OCI-LY1 (cell line): Measurements from ENCODE around the gene SLC35A5.

Experiments
- H2AFZ ChIP-seq: fragments of 200-600 bp; sonication (generic), shearing (Covaris generic); 2 replicates; pipeline ENCODE4 v1.6.0; 2014; ENCODE audit warnings: antibody characterized with exemption, mild to moderate bottlenecking, low read length
- H3F3A ChIP-seq: fragments of 200-600 bp; sonication (generic), shearing (Covaris generic); 2 replicates; pipeline ENCODE4 v1.6.0; 2014; ENCODE audit warnings: mild to moderate bottlenecking, antibody characterized with exemption, low read length, moderate library complexity; ENCODE audit not compliant: insufficient read depth
- H3K27ac ChIP-seq: fragments of 200-600 bp; sonication (generic); 2 replicates; pipeline ENCODE4 v1.5.1; 2014; ENCODE audit warnings: low read length, mixed run types, mild to moderate bottlenecking, low read depth; ENCODE audit not compliant: poor library complexity, severe bottlenecking
- H3K27me3 ChIP-seq: fragments of 200-600 bp; sonication (generic); 2 replicates; pipeline ENCODE4 v1.6.0; 2014; ENCODE audit warnings: antibody characterized with exemption, mild to moderate bottlenecking, low read length, moderate library complexity; ENCODE audit not compliant: insufficient read depth
- H3K36me3 ChIP-seq: fragments of 200-600 bp; sonication (generic); 2 replicates; pipeline ENCODE4 v1.6.1; 2014; ENCODE audit warnings: mild to moderate bottlenecking, antibody characterized with exemption, low read length, moderate library complexity, mixed read lengths; ENCODE audit not compliant: insufficient read depth
- H3K4me1 ChIP-seq: fragments of 200-600 bp; sonication (generic); 2 replicates; pipeline ENCODE4 v1.5.1; 2014; ENCODE audit warnings: mild to moderate bottlenecking, low read length, moderate library complexity; ENCODE audit not compliant: insufficient read depth, severe bottlenecking
- H3K4me2 ChIP-seq: fragments of 200-600 bp; sonication (generic), shearing (Covaris generic); 2 replicates; pipeline ENCODE4 v1.6.1; 2014; ENCODE audit warnings: low read length
- H3K4me3 ChIP-seq: fragments of 200-600 bp; sonication (generic); 2 replicates; pipeline ENCODE4 v1.5.1; 2014; ENCODE audit warnings: low read length, low read depth, mild to moderate bottlenecking, mixed read lengths; ENCODE audit not compliant: poor library complexity, severe bottlenecking
- H3K79me2 ChIP-seq: fragments of 200-600 bp; shearing (Covaris generic); 2 replicates; pipeline ENCODE4 v1.6.1; 2016; ENCODE audit warnings: mixed run types, low read length, mixed read lengths; ENCODE audit not compliant: insufficient read depth
- H3K9ac ChIP-seq: fragments of 200-600 bp; sonication (generic), shearing (Covaris generic); 2 replicates; pipeline ENCODE4 v1.6.1; 2014; ENCODE audit warnings: mild to moderate bottlenecking, low read length, mixed read lengths
- H3K9me2 ChIP-seq: fragments of 200-600 bp; sonication (generic), shearing (Covaris generic); 2 replicates; pipeline ENCODE4 v1.6.1; 2014; ENCODE audit warnings: low read depth, mild to moderate bottlenecking, low read length, mixed read lengths
- H3K9me3 ChIP-seq: fragments of 200-600 bp; shearing (Covaris generic); 2 replicates; pipeline ENCODE4 v1.6.1; 2014; ENCODE audit warnings: low read length, mixed read lengths
- H4K20me1 ChIP-seq: fragments of 200-600 bp; sonication (generic), shearing (Covaris generic); 2 replicates; pipeline ENCODE4 v1.6.0; 2016; ENCODE audit warnings: mild to moderate bottlenecking, low read length; ENCODE audit not compliant: insufficient read depth
- CTCF ChIP-seq: fragments of 200-600 bp; sonication (generic), shearing (Covaris generic); IDR thresholded peaks from 2 replicates; pipeline ENCODE4 v1.5.1; 2017; ENCODE audit warnings: mild to moderate bottlenecking, antibody characterized with exemption, low read length, moderate library complexity, mixed read lengths
- EZH2 ChIP-seq: fragments of 200-600 bp; sonication (generic), shearing (Covaris generic); IDR thresholded peaks from 2 replicates; pipeline ENCODE4 v1.8.0; 2017; ENCODE audit warnings: borderline replicate concordance, mixed run types, mild to moderate bottlenecking, antibody characterized with exemption, low read length, moderate library complexity, mixed read lengths

Gene SLC35A5

GRCh38 chr3:112602217-112602838, 40.5 kb downstream of the SLC35A5 start:
- Histone ChIP-seq H3K9me3 (no peaks in the 10 kb centered on the region), H3K9ac (no peak overlapping the region), H3K4me3 (no peak overlapping the region), H4K20me1 (no peaks in the 10 kb centered on the region), H3K79me2 (no peaks in the 10 kb centered on the region), H3K27me3 (no peaks in the 10 kb centered on the region), H2AFZ (no peak overlapping the region), H3K27ac (no peak overlapping the region), H3F3A (no peaks in the 10 kb centered on the region), H3K9me2 (no peaks in the 10 kb centered on the region), H3K36me3 (no peaks in the 10 kb centered on the region), H3K4me1 (no peaks in the 10 kb centered on the region), H3K4me2 (no peak overlapping the region)
- TF ChIP-seq EZH2 (no peak), CTCF (no peak)

- Histone ChIP-seq H2AFZ (no peak overlapping the region), H3K79me2 (no peaks in the 10 kb centered on the region), H3K4me1 (no peaks in the 10 kb centered on the region), H3K27ac (no peak overlapping the region), H3K4me3 (no peak overlapping the region), H3K9ac (no peak overlapping the region), H4K20me1 (no peaks in the 10 kb centered on the region), H3F3A (no peaks in the 10 kb centered on the region), H3K36me3 (no peaks in the 10 kb centered on the region), H3K27me3 (no peaks in the 10 kb centered on the region), H3K9me2 (no peaks in the 10 kb centered on the region), H3K9me3 (no peaks in the 10 kb centered on the region), H3K4me2 (no peak overlapping the region)
- no peak for TF ChIP-seq EZH2
- no peak for TF ChIP-seq CTCF
These were observed 42.7 kb downstream of the SLC35A5 start for GRCh38 chr3:112604536-112604935.

GRCh38 chr3:112605285-112605684, 43.4 kb downstream of the SLC35A5 start:
- H3K4me3 ChIP-seq = no peak overlapping the region
- H3K27me3 ChIP-seq = no peaks in the 10 kb centered on the region
- no peak overlapping the region for H2AFZ ChIP-seq
- H3K27ac ChIP-seq = no peak overlapping the region
- no peaks in the 10 kb centered on the region for H3K36me3 ChIP-seq
- no peaks in the 10 kb centered on the region for H3K9me3 ChIP-seq
- H4K20me1 ChIP-seq = no peaks in the 10 kb centered on the region
- H3K4me2 ChIP-seq = no peak overlapping the region
- TF ChIP-seq CTCF (no peak), EZH2 (no peak)
- no peaks in the 10 kb centered on the region for H3K9me2 ChIP-seq
- no peaks in the 10 kb centered on the region for H3F3A ChIP-seq
- no peaks in the 10 kb centered on the region for H3K4me1 ChIP-seq
- H3K9ac ChIP-seq = no peak overlapping the region
- H3K79me2 ChIP-seq = no peaks in the 10 kb centered on the region
